Ovary (tissue), 9 donors: ENCODE measurements around the gene NFKBIZ. TPM values are rescaled to one million over a fixed set of nuclear protein-coding genes. Genes with fewer than 3 reads are reported as not detected.

ENCODE experiments used
- DNase-seq, 5 donors: peaks; one replicate each; pipeline ENCODE4 v3.0.0-alpha.2; 2019 to 2020
- H3K27ac ChIP-seq, 2 donors: fragments of 200-600 bp; one replicate each; pipeline versions ENCODE4 v1.5.1 to v1.8.0; 2019 to 2022
- H3K27me3 ChIP-seq: fragments of 200-600 bp; one replicate; pipeline ENCODE4 v1.8.0; 2022
- H3K36me3 ChIP-seq: fragments of 200-600 bp; sonication (generic); one replicate; pipeline ENCODE4 v1.5.1; 2019
- H3K4me1 ChIP-seq: one replicate; pipeline ENCODE4 v1.8.1; 2013; ENCODE audit warnings: mild to moderate bottlenecking, moderate library complexity; ENCODE audit not compliant: insufficient read depth
- H3K4me3 ChIP-seq: fragments of 200-600 bp; sonication (generic); one replicate; pipeline ENCODE4 v1.5.1; 2017
- H3K9me3 ChIP-seq, 2 donors: fragments of 200-600 bp in 1 of 2; sonication (generic) in 1 of 2; one replicate each; pipeline versions ENCODE4 v1.5.1 to v1.8.1; 2013 to 2019; ENCODE audit warnings: mild to moderate bottlenecking in 1 of 2, moderate library complexity in 1 of 2
- CTCF ChIP-seq, 3 donors: fragments of 450-650 bp in 2 of 3; fragments of 200-600 bp in 1 of 3; IDR thresholded peaks; one replicate each; pipeline versions ENCODE4 v1.5.1 to v1.8.0; 2016 to 2022; ENCODE audit warnings: antibody characterized with exemption in 3 of 3, mild to moderate bottlenecking in 1 of 3
- EP300 ChIP-seq: sonication (generic); formaldehyde crosslinking; IDR thresholded peaks from one replicate; pipeline ENCODE4 v1.6.1; 2017; ENCODE audit warnings: antibody characterized with exemption
- POLR2A ChIP-seq: fragments of 450-650 bp; IDR thresholded peaks from one replicate; pipeline ENCODE4 v1.6.1; 2017; ENCODE audit warnings: antibody characterized with exemption, mild to moderate bottlenecking, moderate library complexity
- WGBS, 3 donors: extraction: QIAGEN DNeasy Blood & Tissue Kit in 1 of 3; methylation state at CpG; one replicate each; pipeline versions ENCODE4 v1.1.5 to v1.1.7; 2013 to 2017; 5-methylcytosine and 5-hydroxymethylcytosine counted together
- intact Hi-C, 4 donors: fragments of 100-400 bp; cut with DNase I; formaldehyde crosslinking; loops; one replicate each; pipeline versions ENCODE4 v1.11.0 to v1.15.1; 2022 to 2023
- polyA plus RNA-seq, 2 donors: library from polyadenylated mRNA; stranded (reverse); fragments of 200-250 nt in 1 of 2; fragments of 350-450 nt in 1 of 2; fragmentation: Illumina TruSeq in 1 of 2; extraction: RNeasy Lipid Tissue Mini Kit (QIAGEN cat#74804) in 1 of 2; gene quantifications; one replicate each; pipeline ENCODE4 v1.2.3, GENCODE V29; 2013 to 2014
- total RNA-seq, 7 donors: library from RNA; depleted of rRNA in 2 of 7; stranded (reverse); fragments of >200 nt in 2 of 7; fragmentation: NEBNext Ultra II Directional in 3 of 7; extraction: Animal tissue kit (Norgen Biotek cat#: 25700) in 3 of 7; gene quantifications; one replicate each; pipeline versions ENCODE4 v1.1.0 to v1.2.4, GENCODE V29; 2016 to 2023
- donor health status: DM: no; HTN: no; CAD: no; lungs with moderate emphysema.
- donor health status: DM: no; HTN: no; CAD: no.
- donor health status: Bipolar disorder and iron deficiency.
- donor health status: DM: yes; HTN: yes; CAD: no.
- donor health status: DM: no; HTN: no; CAD: no.
- donor health status: DM: yes; HTN: yes; CAD: no.

Gene NFKBIZ
- total and polyA plus RNA-seq, 9 donors = 7.5 to 194 (median 42.0) TPM

DNA sequence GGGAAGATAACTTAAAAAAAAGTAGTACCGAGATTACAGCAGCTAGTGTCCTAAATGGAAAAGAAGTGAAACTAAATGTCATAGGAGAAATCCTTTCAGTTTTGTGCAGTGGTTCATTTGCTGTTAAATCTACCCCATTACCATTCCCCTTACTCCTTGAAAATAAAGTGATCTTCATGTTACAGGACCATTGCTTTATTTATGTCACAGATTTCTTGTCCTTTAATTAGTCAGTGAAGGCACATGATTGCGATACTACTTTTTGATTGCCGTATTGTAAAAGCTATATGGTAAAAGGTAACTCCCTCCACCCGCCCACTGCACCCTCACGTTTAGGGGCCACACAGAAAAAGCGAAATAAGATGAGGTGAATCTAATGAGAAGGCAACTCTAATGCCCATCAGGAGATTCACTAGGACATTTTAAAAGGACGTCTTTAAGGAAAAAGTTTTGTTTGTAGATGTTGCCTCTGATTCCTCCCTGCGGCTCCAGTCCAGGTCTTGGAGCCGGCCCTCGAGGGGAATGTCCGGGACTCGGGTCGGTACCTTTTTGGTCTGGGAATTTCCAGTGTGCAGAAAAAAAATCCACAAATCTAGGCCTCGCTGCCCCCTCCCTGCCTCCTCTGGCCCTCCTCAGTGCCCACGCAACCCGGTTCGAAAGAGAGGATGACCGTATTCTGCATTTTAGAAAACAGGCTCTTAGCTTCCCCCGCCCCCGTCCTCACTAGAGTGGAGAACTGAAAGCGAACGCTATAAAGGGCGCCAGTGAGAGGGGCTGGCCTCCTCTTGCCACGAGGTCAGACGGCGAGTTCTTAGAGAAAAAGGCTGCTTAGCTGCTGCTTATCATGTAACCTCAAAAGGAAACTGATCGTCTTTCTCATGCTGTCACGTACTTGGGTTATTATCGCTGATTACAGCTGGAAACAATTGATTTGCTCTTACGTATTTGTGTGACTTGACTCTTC, 21.8 kb upstream of the NFKBIZ start:
- Histone ChIP-seq H3K4me1 (peaks cover 5% of the 10 kb centered on the region), H3K4me3 (peak overlapping the region; percentile 59), H3K36me3 (no peaks in the 10 kb centered on the region), H3K27me3 (no peaks in the 10 kb centered on the region), H3K9me3 (no peaks in the 10 kb centered on the region), H3K27ac (peak overlapping the region; percentile 76 to 82)
- TF ChIP-seq CTCF (IDR thresholded peaks at IDR 0.05) (no peak), POLR2A (peak; percentile 42)
- WGBS, 3 donors = 1% methylated on average over 30 of the region's 30 CpGs
- peak; percentile 75 to 80 (median 77) for DNase-seq
- intact Hi-C loops = no loop called here

DNA sequence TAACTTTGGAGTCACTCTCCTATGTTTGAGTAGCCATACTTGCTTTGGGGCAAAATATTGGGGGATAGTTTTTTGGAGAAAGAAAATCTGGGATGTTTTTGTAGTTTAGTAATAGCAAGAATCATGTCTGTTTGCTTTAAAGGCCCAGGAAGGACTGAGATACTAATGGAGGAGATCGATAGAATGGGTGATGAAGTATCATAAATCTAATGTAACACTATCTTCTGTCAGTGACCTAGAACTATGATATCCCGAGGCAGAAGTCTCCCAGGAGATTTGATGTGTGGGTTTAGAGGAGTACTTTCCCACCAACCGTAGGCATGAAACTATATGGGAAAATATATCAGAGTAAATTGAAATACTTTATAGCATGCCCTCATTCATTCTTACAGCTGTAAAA, 21.0 kb upstream of the NFKBIZ start:
- no peak for TF ChIP-seq CTCF (IDR thresholded peaks at IDR 0.05)
- WGBS, 3 donors = 4 to 5% (median 5%) methylated on average over 3 of the region's 3 CpGs

GRCh38 chr3:101828691-101829436, 20.4 kb upstream of the NFKBIZ start:
- 22 to 31% (median 30%) methylated on average over 9 of the region's 9 CpGs for WGBS, 3 donors
- peak; percentile 62 to 76 (median 70) for DNase-seq
- Histone ChIP-seq H3K36me3 (no peaks in the 10 kb centered on the region), H3K27ac (peak overlapping the region; percentile 76 to 82), H3K4me3 (peak overlapping the region; percentile 59), H3K9me3 (no peaks in the 10 kb centered on the region), H3K4me1 (peaks cover 5% of the 10 kb centered on the region), H3K27me3 (no peaks in the 10 kb centered on the region)
- intact Hi-C loops = no loop called here
- TF ChIP-seq POLR2A (peak; percentile 19), EP300 (no peak), CTCF (IDR thresholded peaks at IDR 0.05) (no peak)

More for the DNA sequence above, 21.0 kb upstream of the NFKBIZ start:
- H3K36me3 ChIP-seq = no peaks in the 10 kb centered on the region
- H3K4me1 ChIP-seq = peaks cover 5% of the 10 kb centered on the region
- intact Hi-C loops = no loop called here
- no peak for DNase-seq
- peak overlapping the region; percentile 76 to 82 for H3K27ac ChIP-seq
- no peaks in the 10 kb centered on the region for H3K27me3 ChIP-seq
- H3K9me3 ChIP-seq = no peaks in the 10 kb centered on the region
- H3K4me3 ChIP-seq = peak overlapping the region; percentile 59

DNA sequence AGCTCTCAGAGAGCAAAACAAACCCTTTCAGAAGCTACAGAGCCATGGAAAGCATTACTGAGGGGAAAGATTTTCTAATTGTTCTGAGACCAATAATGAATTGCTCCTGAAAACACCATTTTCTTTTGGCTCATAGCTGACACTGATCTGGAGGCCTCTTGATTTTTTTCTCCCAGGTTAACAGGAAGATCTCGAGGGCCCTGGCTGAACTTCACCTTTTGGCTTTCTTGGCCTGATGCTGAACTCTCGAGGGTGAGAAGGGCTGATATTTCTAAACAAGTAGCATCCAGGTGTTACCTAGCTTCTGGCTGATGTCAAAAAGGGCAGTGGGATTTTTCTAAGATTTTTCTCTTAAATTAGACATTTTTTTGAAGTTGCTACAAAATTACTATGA, 19.9 kb upstream of the NFKBIZ start:
- Histone ChIP-seq H3K27ac (peak overlapping the region; percentile 76 to 82), H3K27me3 (no peaks in the 10 kb centered on the region), H3K4me3 (peak overlapping the region; percentile 59), H3K36me3 (no peaks in the 10 kb centered on the region), H3K9me3 (no peaks in the 10 kb centered on the region), H3K4me1 (peaks cover 5% of the 10 kb centered on the region)
- no peak for DNase-seq
- WGBS, 3 donors = 40 to 50% (median 44%) methylated on average over 2 of the region's 2 CpGs
- intact Hi-C loops = no loop called here
- TF ChIP-seq EP300 (no peak), CTCF (IDR thresholded peaks at IDR 0.05) (no peak), POLR2A (no peak)
